ENCODE measurements around the gene POC1A. TPM values are rescaled to one million over a fixed set of nuclear protein-coding genes. Genes with fewer than 3 reads are reported as not detected.

The POC1A gene
- total RNA-seq, 2 donors from 2014 or later: 14.9 to 35.3 TPM

DNA sequence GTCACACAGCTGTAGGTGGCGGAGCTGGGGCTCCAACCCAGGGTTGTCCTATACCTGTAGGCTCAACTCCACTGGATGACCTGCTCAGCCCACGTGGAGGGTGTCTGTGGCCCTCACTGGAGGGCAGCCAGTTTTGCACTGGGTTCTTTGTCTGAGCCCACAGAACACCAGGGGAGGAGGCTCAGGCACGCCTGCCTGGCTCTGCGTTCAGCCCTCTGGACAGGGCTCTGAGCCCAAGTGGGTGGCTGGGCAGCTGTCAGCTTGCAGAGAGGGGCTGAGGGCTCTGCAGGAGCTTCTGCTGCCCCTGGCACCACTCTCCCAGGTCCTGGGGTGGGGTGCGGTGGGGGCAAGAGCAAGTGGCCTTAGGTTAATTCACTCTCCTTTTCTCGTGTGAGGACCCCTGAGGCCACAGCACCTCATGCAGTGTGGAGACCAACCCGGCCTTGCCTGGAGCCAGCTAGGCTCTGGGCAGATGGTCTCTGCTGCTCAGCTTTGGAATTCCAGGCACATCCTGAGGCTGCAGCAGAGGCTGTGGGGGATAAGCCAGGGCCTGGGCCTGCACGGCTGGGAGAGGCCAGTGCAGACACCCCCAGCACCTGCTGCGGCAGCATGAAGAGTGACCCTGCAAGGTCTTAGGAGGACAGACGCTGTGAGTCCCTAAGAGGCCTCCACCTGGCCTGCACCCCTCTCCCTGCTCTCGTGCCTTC is 121.4 kb downstream of the POC1A start:
- ATAC-seq: no peak
- no peaks in the 10 kb centered on the region for H3K9me3 Mint-ChIP-seq
- H3K4me3 Mint-ChIP-seq: no peak overlapping the region
- no peak for DNase-seq (ENCODE audit: low spot score)
- H3K4me1 Mint-ChIP-seq (ENCODE audit: low read depth in 2 of 2): no peaks in the 10 kb centered on the region
- no peak overlapping the region for H3K27ac Mint-ChIP-seq
- no peaks in the 10 kb centered on the region for H3K36me3 Mint-ChIP-seq
- no peaks in the 10 kb centered on the region for H3K27me3 Mint-ChIP-seq

- no peak for ATAC-seq
- Mint-ChIP-seq H3K4me1 (ENCODE audit: low read depth in 2 of 2) (no peaks in the 10 kb centered on the region), H3K27ac (no peak overlapping the region)
Observed at GRCh38 chr3:52031896-52032295, 122.3 kb downstream of the POC1A start.

GRCh38 chr3:52030714-52031310 is 123.4 kb downstream of the POC1A start:
- no peak for ATAC-seq
- Mint-ChIP-seq H3K27me3 (no peaks in the 10 kb centered on the region), H3K9me3 (no peaks in the 10 kb centered on the region), H3K27ac (no peak overlapping the region), H3K36me3 (no peaks in the 10 kb centered on the region), H3K4me1 (ENCODE audit: low read depth in 2 of 2) (no peaks in the 10 kb centered on the region), H3K4me3 (no peak overlapping the region)
- DNase-seq (ENCODE audit: low spot score): no peak

More at GRCh38 chr3:52031896-52032295, 122.3 kb downstream of the POC1A start:
- H3K9me3 Mint-ChIP-seq: no peaks in the 10 kb centered on the region
- no peaks in the 10 kb centered on the region for H3K36me3 Mint-ChIP-seq
- no peak for DNase-seq (ENCODE audit: low spot score)
- no peaks in the 10 kb centered on the region for H3K27me3 Mint-ChIP-seq
- no peak overlapping the region for H3K4me3 Mint-ChIP-seq

DNA sequence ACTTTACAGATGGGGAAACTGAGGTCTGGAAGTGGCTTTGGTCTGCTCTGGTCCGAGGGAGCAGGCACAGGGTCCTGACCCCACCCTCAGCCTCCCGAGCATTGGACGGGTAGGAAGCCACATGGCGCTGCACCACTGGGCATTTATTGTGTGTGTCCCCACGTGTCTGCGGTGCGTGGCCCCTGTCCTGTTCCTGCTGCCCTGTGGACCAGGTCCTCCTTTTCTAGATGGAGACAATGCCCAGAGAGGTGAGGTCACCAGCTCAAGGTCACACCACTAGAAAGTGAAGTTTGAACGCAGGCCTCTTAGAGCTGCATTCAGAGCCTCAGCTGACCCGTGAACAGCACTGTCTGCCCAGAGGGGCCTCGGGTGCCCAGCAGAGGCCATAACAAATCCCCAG is 124.7 kb downstream of the POC1A start:
- ATAC-seq: no peak
- no peak overlapping the region for H3K4me3 Mint-ChIP-seq
- no peaks in the 10 kb centered on the region for H3K27me3 Mint-ChIP-seq
- no peaks in the 10 kb centered on the region for H3K9me3 Mint-ChIP-seq
- H3K36me3 Mint-ChIP-seq: no peaks in the 10 kb centered on the region
- no peak for DNase-seq (ENCODE audit: low spot score)
- no peaks in the 10 kb centered on the region for H3K4me1 Mint-ChIP-seq (ENCODE audit: low read depth in 2 of 2)
- H3K27ac Mint-ChIP-seq: no peak overlapping the region

DNA sequence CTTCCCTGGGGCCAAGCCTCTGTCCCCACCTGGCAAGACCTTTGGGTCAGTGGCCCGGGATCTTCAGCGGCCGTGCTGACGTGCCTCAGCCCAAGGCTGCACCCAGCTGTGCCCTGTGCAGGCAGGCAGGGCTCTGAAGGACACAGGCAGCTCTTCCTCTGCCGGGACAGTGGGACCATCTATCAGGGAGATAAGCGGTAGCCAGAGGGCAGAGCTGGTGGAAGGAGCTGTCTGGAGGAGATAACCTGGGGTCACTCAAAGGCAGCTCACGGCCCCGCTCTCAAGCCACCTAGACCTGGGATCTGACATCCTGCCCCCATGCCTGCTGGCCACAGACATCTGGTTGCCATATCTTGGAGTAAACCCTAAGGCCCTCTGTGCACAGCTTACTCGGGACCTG is 125.2 kb downstream of the POC1A start:
- H3K4me3 Mint-ChIP-seq: no peak overlapping the region
- no peaks in the 10 kb centered on the region for H3K36me3 Mint-ChIP-seq
- peaks cover 0 to 2% of the 10 kb centered on the region in 2 donors for H3K4me1 Mint-ChIP-seq (ENCODE audit: low read depth in 2 of 2)
- DNase-seq (ENCODE audit: low spot score) (no peak), ATAC-seq (peak in 1 of 2 donors; percentile 25)
- H3K27ac Mint-ChIP-seq: no peak overlapping the region
- no peaks in the 10 kb centered on the region for H3K9me3 Mint-ChIP-seq
- no peaks in the 10 kb centered on the region for H3K27me3 Mint-ChIP-seq

DNA sequence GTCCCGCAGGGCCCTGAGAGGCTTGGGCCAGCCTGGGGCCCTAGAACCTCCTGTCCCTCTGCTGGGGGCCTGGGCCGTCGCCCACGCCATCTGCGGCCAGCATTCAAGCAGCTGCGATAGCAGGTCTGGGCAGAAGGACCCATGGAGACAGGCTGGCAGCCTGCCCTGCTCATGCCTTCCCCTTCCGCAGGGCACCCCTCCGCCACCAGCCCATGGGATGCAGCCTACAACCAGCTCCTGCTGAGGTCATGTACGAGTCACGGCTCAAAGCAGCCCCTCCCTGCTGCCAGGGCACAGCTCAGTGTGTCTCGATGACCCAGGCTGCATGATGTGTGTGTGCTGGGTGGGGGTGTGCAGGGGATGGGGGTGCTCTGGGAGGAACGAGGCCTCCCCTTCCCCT is 125.7 kb downstream of the POC1A start:
- no peaks in the 10 kb centered on the region for H3K36me3 Mint-ChIP-seq
- no peaks in the 10 kb centered on the region for H3K27me3 Mint-ChIP-seq
- no peak for ATAC-seq
- DNase-seq (ENCODE audit: low spot score): no peak
- no peak overlapping the region for H3K4me3 Mint-ChIP-seq
- no peaks in the 10 kb centered on the region for H3K9me3 Mint-ChIP-seq
- H3K4me1 Mint-ChIP-seq (ENCODE audit: low read depth in 2 of 2): peaks cover 0 to 2% of the 10 kb centered on the region in 2 donors
- H3K27ac Mint-ChIP-seq: peak overlapping the region in 1 of 2 donors; percentile 41

- H3K27ac Mint-ChIP-seq: no peak overlapping the region
- no peaks in the 10 kb centered on the region for H3K36me3 Mint-ChIP-seq
- DNase-seq (ENCODE audit: low spot score): no peak
Observed at GRCh38 chr3:52026041-52026440, 128.2 kb downstream of the POC1A start.

GRCh38 chr3:52025453-52025852 is 128.8 kb downstream of the POC1A start:
- peaks cover 0 to 2% of the 10 kb centered on the region in 2 donors for H3K4me1 Mint-ChIP-seq (ENCODE audit: low read depth in 2 of 2)
- no peak overlapping the region for H3K4me3 Mint-ChIP-seq
- no peaks in the 10 kb centered on the region for H3K36me3 Mint-ChIP-seq
- DNase-seq (ENCODE audit: low spot score): no peak
- no peak for ATAC-seq
- H3K9me3 Mint-ChIP-seq: no peaks in the 10 kb centered on the region
- no peaks in the 10 kb centered on the region for H3K27me3 Mint-ChIP-seq
- H3K27ac Mint-ChIP-seq: no peak overlapping the region

More at GRCh38 chr3:52026041-52026440, 128.2 kb downstream of the POC1A start:
- no peak for ATAC-seq
- Mint-ChIP-seq H3K4me3 (no peak overlapping the region), H3K4me1 (ENCODE audit: low read depth in 2 of 2) (peaks cover 0 to 2% of the 10 kb centered on the region in 2 donors), H3K9me3 (no peaks in the 10 kb centered on the region), H3K27me3 (no peaks in the 10 kb centered on the region)

Other genes starting within 250 kb of the POC1A start
- 10 to 100 TPM; 46.4 to 78.1 TPM for gene RRP9, start 212.5 kb downstream of the POC1A start, total RNA-seq
- 10 to 100 TPM in 1 of 2 donors, 1 to 10 TPM in 1; 3.7 to 11.9 TPM for gene PARP3, start 212.1 kb downstream of the POC1A start, total RNA-seq
- gene GPR62, start 199.0 kb downstream of the POC1A start, total RNA-seq: not detected
- 1 to 10 TPM; 7.9 to 8.4 TPM for gene PCBP4, start 187.0 kb downstream of the POC1A start, total RNA-seq
- gene ABHD14B, start 180.4 kb downstream of the POC1A start, total RNA-seq: 10 to 100 TPM; 28.0 to 33.2 TPM
- 10 to 100 TPM in 1 of 2 donors, 1 to 10 TPM in 1; 8.7 to 13.1 TPM for gene ABHD14A, start 179.4 kb downstream of the POC1A start, total RNA-seq
- gene ACY1, start 170.9 kb downstream of the POC1A start, total RNA-seq: 10 to 100 TPM; 22.4 to 42.6 TPM
- 100 to 1,000 TPM; 598 to 910 TPM for gene RPL29, start 158.5 kb downstream of the POC1A start, total RNA-seq
- 10 to 100 TPM; 19.4 to 31.0 TPM for gene DUSP7, start 97.9 kb downstream of the POC1A start, total RNA-seq
- gene ALAS1, start 43.7 kb upstream of the POC1A start, total RNA-seq: 100 to 1,000 TPM in 1 of 2 donors, 10 to 100 TPM in 1; 93.6 to 121 TPM
- under 1 TPM; 0.10 to 0.39 TPM for gene TLR9, start 71.2 kb upstream of the POC1A start, total RNA-seq
- 100 to 1,000 TPM in 1 of 2 donors, 10 to 100 TPM in 1; 90.3 to 117 TPM for gene TWF2, start 84.7 kb upstream of the POC1A start, total RNA-seq
- 10 to 100 TPM; 45.7 to 47.7 TPM for gene PPM1M, start 91.3 kb upstream of the POC1A start, total RNA-seq
- 10 to 100 TPM; 82.8 to 87.4 TPM for gene WDR82, start 124.2 kb upstream of the POC1A start, total RNA-seq
- gene GLYCTK, start 133.4 kb upstream of the POC1A start, total RNA-seq: 10 to 100 TPM; 26.0 to 34.2 TPM
- gene DNAH1, start 161.9 kb upstream of the POC1A start, total RNA-seq: 10 to 100 TPM; 24.3 to 35.4 TPM